GM19455 (cell line): Measurements from ENCODE around the gene NEK5.
"Not testable (repeated sequence)": the region's sequence is repeated elsewhere in the genome, so short reads cannot be mapped to it uniquely, and the experiment has no call there.

Experiments used
- ATAC-seq: cut with Tn5 transposase; IDR thresholded peaks from one replicate; pipeline ENCODE4 v1.9.1; 2021; ENCODE audit not compliant: unreplicated experiment

Gene NEK5

GRCh38 chr13:52128714-52129700 lies at the start of gene NEK5:
TSS of gene NEK5 (minus strand) at chr13:52129073. CDS start at chr13:52127482, 1,591 bp downstream.
- peak; percentile 63 for ATAC-seq

- ATAC-seq: no peak
Measured at GRCh38 chr13:52177276-52177675, 48.4 kb upstream of the NEK5 start.

GRCh38 chr13:52173970-52174369 lies 45.1 kb upstream of the NEK5 start:
- ATAC-seq: not testable (repeated sequence)

- no peak for ATAC-seq
Measured at GRCh38 chr13:52173373-52173772, 44.5 kb upstream of the NEK5 start.

GRCh38 chr13:52171686-52172085 lies 42.8 kb upstream of the NEK5 start:
- not testable (repeated sequence) for ATAC-seq

- not testable (repeated sequence) for ATAC-seq
Measured at GRCh38 chr13:52170828-52171391, 42.0 kb upstream of the NEK5 start.

GRCh38 chr13:52169839-52170238 lies 41.0 kb upstream of the NEK5 start:
- no peak for ATAC-seq

GRCh38 chr13:52165411-52165810 lies 36.5 kb upstream of the NEK5 start:
- no peak for ATAC-seq

GRCh38 chr13:52164989-52165388 lies 36.1 kb upstream of the NEK5 start:
- no peak for ATAC-seq

- ATAC-seq: not testable (repeated sequence)
Measured at GRCh38 chr13:52163878-52164277, 35.0 kb upstream of the NEK5 start.

- no peak for ATAC-seq
Measured at GRCh38 chr13:52162279-52163101, 33.6 kb upstream of the NEK5 start.

- no peak for ATAC-seq
Measured at GRCh38 chr13:52161181-52161646, 32.3 kb upstream of the NEK5 start.

- no peak for ATAC-seq
Measured at GRCh38 chr13:52160506-52160905, 31.6 kb upstream of the NEK5 start.

- no peak for ATAC-seq
Measured at GRCh38 chr13:52160053-52160452, 31.2 kb upstream of the NEK5 start.

- ATAC-seq: peak; percentile 66
Measured at GRCh38 chr13:52159159-52159982, 30.5 kb upstream of the NEK5 start, which contains the start of gene NEK3. TSS of gene NEK3 (minus strand) at chr13:52159597. CDS start at chr13:52156191, 3,406 bp downstream.

GRCh38 chr13:52158629-52159158 lies 29.8 kb upstream of the NEK5 start:
- ATAC-seq: peak; percentile 24

- no peak for ATAC-seq
Measured at GRCh38 chr13:52156724-52157261, 27.9 kb upstream of the NEK5 start.

- no peak for ATAC-seq
Measured at GRCh38 chr13:52155177-52155576, 26.3 kb upstream of the NEK5 start.

GRCh38 chr13:52147225-52147624 lies 18.4 kb upstream of the NEK5 start:
- no peak for ATAC-seq

GRCh38 chr13:52141299-52141698 lies 12.4 kb upstream of the NEK5 start:
- no peak for ATAC-seq
